ENCODE data around the gene TDRD3.

TDRD3 gene

GRCh38 chr13:60577761-60578160, 180.7 kb downstream of the TDRD3 start:
- Histone ChIP-seq H3K36me3 (ENCODE audit: control insufficient read depth, insufficient read depth, low read length) (no peaks in the 10 kb centered on the region), H3K4me3 (replicated peaks; ENCODE audit: low read depth, low read length) (no peak overlapping the region), H3K27me3 (replicated peaks; ENCODE audit: control insufficient read depth, insufficient read depth, low read length) (no peaks in the 10 kb centered on the region)
- TF ChIP-seq CTCF (IDR thresholded peaks at IDR 0.05; ENCODE audit: insufficient read depth, low read length, poor library complexity, severe bottlenecking), result no peak
- DNase-seq (ENCODE audit: extremely low read depth, insufficient read length), result no peak

GRCh38 chr13:60583196-60583888, 186.3 kb downstream of the TDRD3 start:
- no peak overlapping the region for H3K4me3 ChIP-seq (replicated peaks; ENCODE audit: low read depth, low read length)

GRCh38 chr13:60583911-60584753, 187.1 kb downstream of the TDRD3 start:
- no peak for TF ChIP-seq CTCF (IDR thresholded peaks at IDR 0.05; ENCODE audit: insufficient read depth, low read length, poor library complexity, severe bottlenecking)
- Histone ChIP-seq H3K27me3 (replicated peaks; ENCODE audit: control insufficient read depth, insufficient read depth, low read length) (no peaks in the 10 kb centered on the region), H3K36me3 (ENCODE audit: control insufficient read depth, insufficient read depth, low read length) (no peaks in the 10 kb centered on the region), H3K4me3 (replicated peaks; ENCODE audit: low read depth, low read length) (no peak overlapping the region)
- no peak for DNase-seq (ENCODE audit: extremely low read depth, insufficient read length)

More at GRCh38 chr13:60583196-60583888, 186.3 kb downstream of the TDRD3 start:
- no peaks in the 10 kb centered on the region for H3K36me3 ChIP-seq (ENCODE audit: control insufficient read depth, insufficient read depth, low read length)
- no peak for DNase-seq (ENCODE audit: extremely low read depth, insufficient read length)
- no peak for TF ChIP-seq CTCF (IDR thresholded peaks at IDR 0.05; ENCODE audit: insufficient read depth, low read length, poor library complexity, severe bottlenecking)
- H3K27me3 ChIP-seq (replicated peaks; ENCODE audit: control insufficient read depth, insufficient read depth, low read length), result no peaks in the 10 kb centered on the region

GRCh38 chr13:60584976-60585375, 188.0 kb downstream of the TDRD3 start:
- DNase-seq (ENCODE audit: extremely low read depth, insufficient read length), result no peak
- no peak overlapping the region for H3K4me3 ChIP-seq (replicated peaks; ENCODE audit: low read depth, low read length)
- no peaks in the 10 kb centered on the region for H3K27me3 ChIP-seq (replicated peaks; ENCODE audit: control insufficient read depth, insufficient read depth, low read length)
- TF ChIP-seq CTCF (IDR thresholded peaks at IDR 0.05; ENCODE audit: insufficient read depth, low read length, poor library complexity, severe bottlenecking), result no peak
- H3K36me3 ChIP-seq (ENCODE audit: control insufficient read depth, insufficient read depth, low read length), result no peaks in the 10 kb centered on the region

- DNase-seq (ENCODE audit: extremely low read depth, insufficient read length), result no peak
- no peaks in the 10 kb centered on the region for H3K27me3 ChIP-seq (replicated peaks; ENCODE audit: control insufficient read depth, insufficient read depth, low read length)
- no peak for TF ChIP-seq CTCF (IDR thresholded peaks at IDR 0.05; ENCODE audit: insufficient read depth, low read length, poor library complexity, severe bottlenecking)
- H3K36me3 ChIP-seq (ENCODE audit: control insufficient read depth, insufficient read depth, low read length), result no peaks in the 10 kb centered on the region
- H3K4me3 ChIP-seq (replicated peaks; ENCODE audit: low read depth, low read length), result no peak overlapping the region
These were observed 194.1 kb downstream of the TDRD3 start for GRCh38 chr13:60590800-60591747.

Measured in GM06990 (cell line).